Brain microvascular endothelial cell (primary cell): Measurements from ENCODE around the gene CLEC4G.

Source experiments
- DNase-seq: peaks from one replicate; pipeline ENCODE4 v3.0.0-alpha.2; 2020
- H3K27ac ChIP-seq: fragments of 250-450 bp; sonication (Bioruptor Pico); 2 replicates; pipeline ENCODE4 v1.5.1; 2020; ENCODE audit warnings: mild to moderate bottlenecking, moderate library complexity
- H3K27me3 ChIP-seq: fragments of 250-450 bp; sonication (Bioruptor Pico); replicated peaks from 2 replicates; pipeline ENCODE4 v1.5.1; 2020; ENCODE audit warnings: mild to moderate bottlenecking
- H3K36me3 ChIP-seq: fragments of 250-450 bp; sonication (Bioruptor Pico); replicated peaks from 2 replicates; pipeline ENCODE4 v1.5.1; 2020; ENCODE audit warnings: mild to moderate bottlenecking
- H3K4me3 ChIP-seq: 2 replicates; pipeline ENCODE4 v1.5.1; 2011; ENCODE audit warnings: low read depth, mild to moderate bottlenecking, control low read depth, low read length, moderate library complexity
- in situ Hi-C: cut with HindIII; loops from 2 replicates; pipeline ENCODE4 v1.10.0; 2017; ENCODE audit warnings: low sequenced_read_pairs, low pct_ligation_motif_present
- TF ChIP-seq, protein P1 (sequence below): IDR thresholded peaks from 2 replicates; pipeline ENCODE4 v1.5.1; 2011; ENCODE audit warnings: low read depth, mild to moderate bottlenecking, moderate library complexity, low read length, control low read depth, inconsistent platforms; ENCODE audit errors: missing control alignments

CLEC4G gene

DNA sequence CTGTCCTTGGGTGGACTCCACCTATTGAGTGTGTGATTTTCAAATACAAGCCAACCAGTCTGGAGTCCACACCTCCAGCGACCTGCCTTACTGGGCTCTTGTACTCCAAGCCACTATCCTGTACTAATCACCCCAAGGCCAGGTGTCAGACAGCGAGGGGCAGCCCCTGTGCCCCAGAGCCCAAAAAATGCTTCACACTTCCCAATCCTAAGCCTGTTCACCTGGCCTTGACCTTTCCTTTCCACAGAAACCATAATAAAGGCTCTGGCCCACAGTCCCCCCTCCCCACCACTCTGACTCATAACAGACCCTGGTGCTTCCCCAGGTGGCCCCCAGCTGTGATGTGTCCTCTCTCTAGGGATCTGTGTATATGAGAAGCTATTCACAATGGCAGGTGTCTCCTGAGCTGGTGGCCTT, 11.5 kb upstream of the CLEC4G start:
- in situ Hi-C loops = no loop called here
- Histone ChIP-seq H3K27me3 (no peaks in the 10 kb centered on the region), H3K27ac (no peak overlapping the region), H3K4me3 (no peak overlapping the region), H3K36me3 (no peaks in the 10 kb centered on the region)
- DNase-seq = no peak
- TF ChIP-seq, protein P1, sequence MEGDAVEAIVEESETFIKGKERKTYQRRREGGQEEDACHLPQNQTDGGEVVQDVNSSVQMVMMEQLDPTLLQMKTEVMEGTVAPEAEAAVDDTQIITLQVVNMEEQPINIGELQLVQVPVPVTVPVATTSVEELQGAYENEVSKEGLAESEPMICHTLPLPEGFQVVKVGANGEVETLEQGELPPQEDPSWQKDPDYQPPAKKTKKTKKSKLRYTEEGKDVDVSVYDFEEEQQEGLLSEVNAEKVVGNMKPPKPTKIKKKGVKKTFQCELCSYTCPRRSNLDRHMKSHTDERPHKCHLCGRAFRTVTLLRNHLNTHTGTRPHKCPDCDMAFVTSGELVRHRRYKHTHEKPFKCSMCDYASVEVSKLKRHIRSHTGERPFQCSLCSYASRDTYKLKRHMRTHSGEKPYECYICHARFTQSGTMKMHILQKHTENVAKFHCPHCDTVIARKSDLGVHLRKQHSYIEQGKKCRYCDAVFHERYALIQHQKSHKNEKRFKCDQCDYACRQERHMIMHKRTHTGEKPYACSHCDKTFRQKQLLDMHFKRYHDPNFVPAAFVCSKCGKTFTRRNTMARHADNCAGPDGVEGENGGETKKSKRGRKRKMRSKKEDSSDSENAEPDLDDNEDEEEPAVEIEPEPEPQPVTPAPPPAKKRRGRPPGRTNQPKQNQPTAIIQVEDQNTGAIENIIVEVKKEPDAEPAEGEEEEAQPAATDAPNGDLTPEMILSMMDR = no peak

DNA sequence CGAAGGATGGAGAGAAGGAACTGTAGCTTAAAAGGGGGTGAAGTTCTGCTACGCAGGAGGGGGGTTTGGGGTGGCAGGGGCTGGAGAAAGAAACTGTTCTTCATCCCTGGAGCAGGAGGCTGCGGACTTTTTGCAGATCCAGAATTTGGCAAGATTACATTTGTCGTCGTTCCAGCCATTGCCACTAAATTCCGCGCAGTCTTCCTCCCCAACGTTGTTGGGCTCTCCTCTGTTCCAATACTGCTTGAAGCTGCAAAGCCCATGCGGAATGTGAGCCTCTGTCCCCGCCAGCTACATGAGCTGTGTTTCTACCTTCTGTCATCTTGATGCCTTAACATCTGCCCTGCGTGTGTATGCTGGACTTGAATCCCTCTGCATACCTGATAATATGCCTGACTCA, 11.1 kb upstream of the CLEC4G start:
- H3K27ac ChIP-seq = no peak overlapping the region
- no peaks in the 10 kb centered on the region for H3K36me3 ChIP-seq
- H3K4me3 ChIP-seq = no peak overlapping the region
- in situ Hi-C loops = no loop called here
- H3K27me3 ChIP-seq = no peaks in the 10 kb centered on the region
- TF ChIP-seq, protein P1 = no peak
- DNase-seq = no peak

DNA sequence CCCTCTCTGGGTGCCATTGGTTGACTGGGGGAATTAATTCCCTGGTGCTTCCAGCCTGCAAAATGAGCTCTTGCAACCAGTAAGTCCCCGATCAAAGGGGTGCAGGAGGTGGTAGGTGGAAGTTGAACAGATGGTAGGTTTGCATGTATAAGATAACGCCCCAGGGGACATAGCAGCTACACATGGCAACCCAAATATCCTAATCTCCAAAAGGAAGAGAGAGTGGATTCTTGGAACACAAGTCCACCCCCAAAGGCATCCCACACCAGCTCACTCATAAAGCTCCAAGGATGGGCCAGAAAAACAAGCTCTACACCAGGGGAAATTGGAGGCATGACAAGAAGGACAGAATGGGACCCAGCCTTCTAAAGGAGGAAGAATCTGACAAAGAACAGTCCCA, 10.7 kb upstream of the CLEC4G start:
- Histone ChIP-seq H3K27me3 (no peaks in the 10 kb centered on the region), H3K36me3 (no peaks in the 10 kb centered on the region), H3K4me3 (no peak overlapping the region), H3K27ac (no peak overlapping the region)
- in situ Hi-C loops = no loop called here
- TF ChIP-seq, protein P1 = no peak
- no peak for DNase-seq

DNA sequence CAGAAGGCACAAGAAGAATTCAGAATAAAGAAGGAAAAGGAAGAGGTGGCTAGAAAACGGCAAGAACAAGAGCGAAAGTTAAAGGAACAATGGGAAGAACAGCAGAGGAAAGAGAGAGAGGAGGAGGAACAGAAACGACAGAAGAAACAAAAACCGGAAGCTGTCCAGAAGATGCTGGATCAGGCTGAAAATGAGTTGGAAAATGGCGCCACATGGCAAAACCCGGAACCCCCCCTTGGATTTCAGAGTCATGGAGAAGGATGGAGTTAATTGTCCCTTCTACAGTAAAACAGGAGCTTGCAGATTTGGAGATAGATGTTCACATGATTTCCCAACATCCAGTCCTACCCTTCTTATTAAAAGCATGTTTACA, 8.8 kb upstream of the CLEC4G start:
- Histone ChIP-seq H3K27ac (no peak overlapping the region), H3K36me3 (no peaks in the 10 kb centered on the region), H3K27me3 (no peaks in the 10 kb centered on the region), H3K4me3 (no peak overlapping the region)
- in situ Hi-C loops = no loop called here
- TF ChIP-seq, protein P1 = no peak
- no peak for DNase-seq

DNA sequence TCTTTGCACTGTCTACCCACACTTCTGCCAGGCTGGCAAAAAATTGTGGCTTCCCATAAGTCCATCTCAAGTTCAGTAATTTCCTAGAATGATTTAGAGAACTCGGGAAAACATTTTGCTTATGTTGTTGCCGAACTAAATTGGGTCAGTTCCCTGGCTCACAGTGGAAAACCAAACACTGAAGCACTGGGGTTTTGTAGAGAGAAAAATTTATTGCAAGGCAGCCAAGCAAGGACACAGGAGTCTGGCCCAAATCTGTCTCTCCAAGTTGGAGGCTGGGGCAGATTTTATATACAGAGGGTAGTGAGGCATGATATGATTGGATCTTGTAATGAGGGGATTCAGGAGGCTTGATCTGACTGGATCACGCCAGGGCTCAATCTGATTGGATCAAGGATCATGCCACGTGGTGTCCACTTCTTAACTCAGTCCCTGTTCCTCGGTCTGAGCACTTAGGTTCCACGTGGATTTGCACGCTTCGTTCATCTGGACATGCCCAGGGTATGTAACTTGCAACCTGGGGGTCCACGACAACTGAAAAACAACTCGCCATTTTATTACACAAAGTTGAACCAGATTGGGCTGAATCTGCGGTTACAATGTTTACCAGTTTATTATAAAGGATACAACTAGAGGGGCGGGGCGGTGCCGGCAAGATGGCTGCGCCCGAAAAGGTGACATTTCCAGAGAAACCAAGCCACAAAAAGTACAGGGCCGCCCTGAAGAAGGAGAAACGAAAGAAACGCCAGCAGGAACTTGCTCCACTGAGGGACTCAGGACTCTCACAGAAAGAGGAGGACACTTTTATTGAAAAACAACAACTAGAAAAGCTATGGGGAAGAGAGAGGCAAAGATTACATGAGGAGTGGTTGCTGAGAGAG, 8.1 kb upstream of the CLEC4G start:
- no peak for DNase-seq
- no peaks in the 10 kb centered on the region for H3K27me3 ChIP-seq
- TF ChIP-seq, protein P1 = no peak
- H3K27ac ChIP-seq = no peak overlapping the region
- no peaks in the 10 kb centered on the region for H3K36me3 ChIP-seq
- in situ Hi-C loops = no loop called here
- no peak overlapping the region for H3K4me3 ChIP-seq
